Activated T-helper 1 cell treated with anti-CD3 and anti-CD28 coated beads, Interleukin-12 subunit alpha, Interleukin-12 subunit beta, Interleukin-2, Interleukin-4 antibody, amounts not matched to agents 30 ng/mL and 10 ng/mL and 1 ng/mL, durations not matched to agents 14 hours and 24 hours and 36 hours (primary cell): Measurements from ENCODE around the gene TTLL11. TPM values are rescaled to one million over a fixed set of nuclear protein-coding genes. Genes with fewer than 3 reads are reported as not detected.

Source experiments
- DNase-seq: peaks from one replicate; pipeline ENCODE4 v3.0.0; 2021; ENCODE audit warnings: low spot score
- H3K27ac Mint-ChIP-seq: one replicate; pipeline ENCODE4 v1.8.0; 2021; ENCODE audit warnings: mild to moderate bottlenecking, mixed read lengths
- H3K27me3 Mint-ChIP-seq: one replicate; pipeline ENCODE4 v1.8.0; 2022; ENCODE audit warnings: mild to moderate bottlenecking, moderate library complexity, mixed read lengths; ENCODE audit not compliant: insufficient read depth
- H3K36me3 Mint-ChIP-seq: one replicate; pipeline ENCODE4 v1.8.0; 2021; ENCODE audit warnings: low read depth, mixed read lengths
- H3K4me1 Mint-ChIP-seq: one replicate; pipeline ENCODE4 v1.8.0; 2021; ENCODE audit warnings: low read depth, mixed read lengths
- H3K4me3 Mint-ChIP-seq: one replicate; pipeline ENCODE4 v1.8.0; 2021; ENCODE audit warnings: mild to moderate bottlenecking, moderate library complexity, mixed read lengths
- H3K9me3 Mint-ChIP-seq: one replicate; pipeline ENCODE4 v1.8.0; 2021; ENCODE audit warnings: mixed read lengths
- intact Hi-C: fragments of 100-400 bp; cut with micrococcal nuclease; formaldehyde crosslinking; loops from one replicate; pipeline ENCODE4 v1.15.1; 2024
- total RNA-seq: library from RNA; stranded (reverse); gene quantifications from 2 replicates; pipeline ENCODE4 v1.2.3, GENCODE V29; 2022

The TTLL11 gene
- total RNA-seq, 1 donor from 2014 or later: 3.0 TPM

- Mint-ChIP-seq H3K9me3 (no peaks in the 10 kb centered on the region), H3K4me3 (no peak overlapping the region), H3K4me1 (no peaks in the 10 kb centered on the region), H3K27me3 (peaks cover 8% of the 10 kb centered on the region), H3K36me3 (no peaks in the 10 kb centered on the region), H3K27ac (no peak overlapping the region)
- no peak for DNase-seq
- intact Hi-C loops: no loop called here
Observed at GRCh38 chr9:121949364-121949763, 143.7 kb downstream of the TTLL11 start.

GRCh38 chr9:121947775-121948174, 145.3 kb downstream of the TTLL11 start:
- intact Hi-C loops: no loop called here
- no peak for DNase-seq
- no peaks in the 10 kb centered on the region for H3K36me3 Mint-ChIP-seq
- H3K4me1 Mint-ChIP-seq: no peaks in the 10 kb centered on the region
- no peak overlapping the region for H3K27ac Mint-ChIP-seq
- H3K27me3 Mint-ChIP-seq: peaks cover 5% of the 10 kb centered on the region
- no peaks in the 10 kb centered on the region for H3K9me3 Mint-ChIP-seq
- no peak overlapping the region for H3K4me3 Mint-ChIP-seq

GRCh38 chr9:121946465-121946864, 146.6 kb downstream of the TTLL11 start:
- Mint-ChIP-seq H3K36me3 (no peaks in the 10 kb centered on the region), H3K27me3 (peaks cover 5% of the 10 kb centered on the region), H3K9me3 (no peaks in the 10 kb centered on the region), H3K4me3 (no peak overlapping the region), H3K4me1 (no peaks in the 10 kb centered on the region), H3K27ac (no peak overlapping the region)
- intact Hi-C loops: no loop called here
- no peak for DNase-seq

- DNase-seq: no peak
- H3K27ac Mint-ChIP-seq: no peak overlapping the region
Observed at GRCh38 chr9:121945849-121946248, 147.3 kb downstream of the TTLL11 start.

GRCh38 chr9:121945281-121945680, 147.8 kb downstream of the TTLL11 start:
- peaks cover 5% of the 10 kb centered on the region for H3K27me3 Mint-ChIP-seq
- H3K4me1 Mint-ChIP-seq: no peaks in the 10 kb centered on the region
- no peak for DNase-seq
- no peak overlapping the region for H3K27ac Mint-ChIP-seq
- H3K4me3 Mint-ChIP-seq: no peak overlapping the region
- no peaks in the 10 kb centered on the region for H3K36me3 Mint-ChIP-seq
- intact Hi-C loops: no loop called here
- no peaks in the 10 kb centered on the region for H3K9me3 Mint-ChIP-seq

More at GRCh38 chr9:121945849-121946248, 147.3 kb downstream of the TTLL11 start:
- intact Hi-C loops: no loop called here
- Mint-ChIP-seq H3K36me3 (no peaks in the 10 kb centered on the region), H3K4me1 (no peaks in the 10 kb centered on the region), H3K9me3 (no peaks in the 10 kb centered on the region), H3K27me3 (peaks cover 5% of the 10 kb centered on the region), H3K4me3 (no peak overlapping the region)

- Mint-ChIP-seq H3K27me3 (peaks cover 3% of the 10 kb centered on the region), H3K36me3 (no peaks in the 10 kb centered on the region), H3K9me3 (no peaks in the 10 kb centered on the region), H3K4me3 (no peak overlapping the region), H3K4me1 (no peaks in the 10 kb centered on the region), H3K27ac (no peak overlapping the region)
- no peak for DNase-seq
- intact Hi-C loops: no loop called here
Observed at GRCh38 chr9:121944711-121945191, 148.4 kb downstream of the TTLL11 start.

GRCh38 chr9:121943463-121943862, 149.6 kb downstream of the TTLL11 start:
- intact Hi-C loops: no loop called here

GRCh38 chr9:121942866-121943382, 150.2 kb downstream of the TTLL11 start:
- Mint-ChIP-seq H3K27me3 (no peaks in the 10 kb centered on the region), H3K4me1 (no peaks in the 10 kb centered on the region), H3K36me3 (no peaks in the 10 kb centered on the region), H3K27ac (no peak overlapping the region), H3K4me3 (no peak overlapping the region), H3K9me3 (no peaks in the 10 kb centered on the region)
- intact Hi-C loops: no loop called here
- DNase-seq: no peak

More at GRCh38 chr9:121943463-121943862, 149.6 kb downstream of the TTLL11 start:
- Mint-ChIP-seq H3K27me3 (peaks cover 2% of the 10 kb centered on the region), H3K9me3 (no peaks in the 10 kb centered on the region), H3K4me1 (no peaks in the 10 kb centered on the region), H3K4me3 (no peak overlapping the region), H3K27ac (no peak overlapping the region), H3K36me3 (no peaks in the 10 kb centered on the region)
- no peak for DNase-seq

GRCh38 chr9:121942313-121942712, 150.8 kb downstream of the TTLL11 start:
- no peaks in the 10 kb centered on the region for H3K9me3 Mint-ChIP-seq
- intact Hi-C loops: no loop called here
- DNase-seq: no peak
- H3K4me3 Mint-ChIP-seq: no peak overlapping the region
- no peaks in the 10 kb centered on the region for H3K27me3 Mint-ChIP-seq
- H3K27ac Mint-ChIP-seq: no peak overlapping the region
- no peaks in the 10 kb centered on the region for H3K36me3 Mint-ChIP-seq
- H3K4me1 Mint-ChIP-seq: no peaks in the 10 kb centered on the region

- no peak for DNase-seq
- H3K4me3 Mint-ChIP-seq: no peak overlapping the region
- H3K4me1 Mint-ChIP-seq: no peaks in the 10 kb centered on the region
- no peak overlapping the region for H3K27ac Mint-ChIP-seq
- no peaks in the 10 kb centered on the region for H3K36me3 Mint-ChIP-seq
- no peaks in the 10 kb centered on the region for H3K9me3 Mint-ChIP-seq
- intact Hi-C loops: no loop called here
- no peaks in the 10 kb centered on the region for H3K27me3 Mint-ChIP-seq
Observed at GRCh38 chr9:121939643-121940042, 153.5 kb downstream of the TTLL11 start.

GRCh38 chr9:121938621-121939020, 154.5 kb downstream of the TTLL11 start:
- H3K36me3 Mint-ChIP-seq: no peaks in the 10 kb centered on the region
- no peaks in the 10 kb centered on the region for H3K9me3 Mint-ChIP-seq
- H3K27me3 Mint-ChIP-seq: no peaks in the 10 kb centered on the region
- DNase-seq: no peak
- no peak overlapping the region for H3K27ac Mint-ChIP-seq
- H3K4me1 Mint-ChIP-seq: no peaks in the 10 kb centered on the region
- intact Hi-C loops: no loop called here
- no peak overlapping the region for H3K4me3 Mint-ChIP-seq

- Mint-ChIP-seq H3K4me1 (no peaks in the 10 kb centered on the region), H3K4me3 (no peak overlapping the region), H3K27ac (no peak overlapping the region), H3K36me3 (no peaks in the 10 kb centered on the region), H3K27me3 (no peaks in the 10 kb centered on the region), H3K9me3 (no peaks in the 10 kb centered on the region)
- DNase-seq: no peak
- intact Hi-C loops: no loop called here
Observed at GRCh38 chr9:121937240-121937639, 155.9 kb downstream of the TTLL11 start.

GRCh38 chr9:121935739-121936138, 157.4 kb downstream of the TTLL11 start:
- Mint-ChIP-seq H3K27ac (no peak overlapping the region), H3K4me3 (no peak overlapping the region), H3K9me3 (no peaks in the 10 kb centered on the region), H3K27me3 (no peaks in the 10 kb centered on the region), H3K4me1 (no peaks in the 10 kb centered on the region), H3K36me3 (no peaks in the 10 kb centered on the region)
- no peak for DNase-seq
- intact Hi-C loops: no loop called here

- no peak overlapping the region for H3K27ac Mint-ChIP-seq
- H3K27me3 Mint-ChIP-seq: no peaks in the 10 kb centered on the region
- H3K4me3 Mint-ChIP-seq: no peak overlapping the region
- no peaks in the 10 kb centered on the region for H3K4me1 Mint-ChIP-seq
- intact Hi-C loops: no loop called here
- DNase-seq: no peak
- H3K9me3 Mint-ChIP-seq: no peaks in the 10 kb centered on the region
- H3K36me3 Mint-ChIP-seq: no peaks in the 10 kb centered on the region
Observed at GRCh38 chr9:121930956-121931355, 162.2 kb downstream of the TTLL11 start.
